ENCODE results near the gene FBRSL1. TPM values are rescaled to one million over a fixed set of nuclear protein-coding genes. Genes with fewer than 3 reads are reported as not detected.

FBRSL1 gene
- total RNA-seq, 1 experiment from 2014 or later = 119 TPM

- CTCF ChIA-PET = no interaction called here
- H3K27ac Mint-ChIP-seq (ENCODE audit: unreplicated experiment) = no peak overlapping the region
- intact Hi-C loops (cut with micrococcal nuclease; ENCODE audit: unreplicated experiment) = no loop called here
- H3K9me3 Mint-ChIP-seq (ENCODE audit: low read depth, unreplicated experiment) = peaks cover 7% of the 10 kb centered on the region
- BruUV-seq (replicated peaks) = no TSS peak
- peaks cover 14% of the 10 kb centered on the region for H3K4me1 Mint-ChIP-seq (ENCODE audit: low read depth, unreplicated experiment)
- TF ChIP-seq CTCF (IDR thresholded peaks at IDR 0.05; ENCODE audit: unreplicated experiment) = no peak
- peaks cover 15% of the 10 kb centered on the region for H3K36me3 Mint-ChIP-seq (ENCODE audit: insufficient read depth, unreplicated experiment)
- H3K4me3 Mint-ChIP-seq (ENCODE audit: low read depth, unreplicated experiment) = no peak overlapping the region
- no peak for DNase-seq
- H3K27me3 Mint-ChIP-seq (ENCODE audit: unreplicated experiment) = peaks cover 48% of the 10 kb centered on the region
These were observed 33.6 kb upstream of the FBRSL1 start for GRCh38 chr12:132456186-132456943.

- BruUV-seq (replicated peaks) = no TSS peak
- peaks cover 14% of the 10 kb centered on the region for H3K4me1 Mint-ChIP-seq (ENCODE audit: low read depth, unreplicated experiment)
- H3K27me3 Mint-ChIP-seq (ENCODE audit: unreplicated experiment) = peaks cover 42% of the 10 kb centered on the region
- no peak overlapping the region for H3K27ac Mint-ChIP-seq (ENCODE audit: unreplicated experiment)
- H3K36me3 Mint-ChIP-seq (ENCODE audit: insufficient read depth, unreplicated experiment) = peaks cover 15% of the 10 kb centered on the region
- H3K9me3 Mint-ChIP-seq (ENCODE audit: low read depth, unreplicated experiment) = peaks cover 7% of the 10 kb centered on the region
- no peak for TF ChIP-seq CTCF (IDR thresholded peaks at IDR 0.05; ENCODE audit: unreplicated experiment)
- CTCF ChIA-PET = no interaction called here
- no peak overlapping the region for H3K4me3 Mint-ChIP-seq (ENCODE audit: low read depth, unreplicated experiment)
- intact Hi-C loops (cut with micrococcal nuclease; ENCODE audit: unreplicated experiment) = no loop called here
- DNase-seq = no peak
These were observed 32.9 kb upstream of the FBRSL1 start for GRCh38 chr12:132456944-132457495.

DNA sequence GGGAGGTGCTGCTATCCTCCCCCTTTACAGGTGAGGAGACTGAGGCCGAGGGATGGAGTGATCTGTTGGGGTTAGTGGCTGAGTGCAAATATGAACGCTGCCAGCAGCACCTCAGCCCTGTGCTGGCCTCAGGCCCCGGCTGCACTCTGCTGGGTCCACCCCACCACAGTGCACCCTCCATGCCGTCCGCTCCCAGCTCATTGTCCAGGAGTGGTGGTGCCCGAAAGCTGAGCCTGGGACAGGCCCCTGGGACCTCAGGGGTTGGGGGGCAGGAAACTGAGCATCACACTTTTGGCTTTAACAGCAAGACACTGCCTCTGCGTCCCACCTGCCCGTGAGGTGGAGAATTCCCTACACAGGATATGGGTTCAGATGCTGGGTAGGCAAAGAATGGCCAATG, 31.5 kb upstream of the FBRSL1 start:
- Mint-ChIP-seq H3K9me3 (ENCODE audit: low read depth, unreplicated experiment) (peaks cover 7% of the 10 kb centered on the region), H3K27ac (ENCODE audit: unreplicated experiment) (no peak overlapping the region), H3K4me1 (ENCODE audit: low read depth, unreplicated experiment) (peaks cover 7% of the 10 kb centered on the region), H3K4me3 (ENCODE audit: low read depth, unreplicated experiment) (no peak overlapping the region), H3K27me3 (ENCODE audit: unreplicated experiment) (peaks cover 28% of the 10 kb centered on the region), H3K36me3 (ENCODE audit: insufficient read depth, unreplicated experiment) (peaks cover 11% of the 10 kb centered on the region)
- DNase-seq = no peak
- CTCF ChIA-PET = no interaction called here
- TF ChIP-seq CTCF (IDR thresholded peaks at IDR 0.05; ENCODE audit: unreplicated experiment) = no peak
- no TSS peak for BruUV-seq (replicated peaks)
- intact Hi-C loops (cut with micrococcal nuclease; ENCODE audit: unreplicated experiment) = no loop called here

- no peak for DNase-seq
- BruUV-seq (replicated peaks) = no TSS peak
- CTCF ChIA-PET = interaction anchor here (0.7 kb wide), 1 partner anchor 12 kb away, joined by 3 read pairs; no protein-coding TSS in a partner anchor
- peaks cover 1% of the 10 kb centered on the region for H3K4me1 Mint-ChIP-seq (ENCODE audit: low read depth, unreplicated experiment)
- peaks cover 22% of the 10 kb centered on the region for H3K27me3 Mint-ChIP-seq (ENCODE audit: unreplicated experiment)
- H3K9me3 Mint-ChIP-seq (ENCODE audit: low read depth, unreplicated experiment) = peaks cover 7% of the 10 kb centered on the region
- intact Hi-C loops (cut with micrococcal nuclease; ENCODE audit: unreplicated experiment) = no loop called here
- H3K36me3 Mint-ChIP-seq (ENCODE audit: insufficient read depth, unreplicated experiment) = peaks cover 6% of the 10 kb centered on the region
- no peak overlapping the region for H3K27ac Mint-ChIP-seq (ENCODE audit: unreplicated experiment)
- no peak for TF ChIP-seq CTCF (IDR thresholded peaks at IDR 0.05; ENCODE audit: unreplicated experiment)
- H3K4me3 Mint-ChIP-seq (ENCODE audit: low read depth, unreplicated experiment) = no peak overlapping the region
These were observed 30.9 kb upstream of the FBRSL1 start for GRCh38 chr12:132458846-132459641.
